Activated CD8-positive, alpha-beta memory T cell treated with anti-CD3 and anti-CD28 coated beads, Interleukin-2, amount 50 U/mL, for 1 hour (primary cell): ENCODE data around the gene TRAPPC2.
"Not testable (repeated sequence)": the region's sequence is repeated elsewhere in the genome, so short reads cannot be mapped to it uniquely, and the experiment has no call there.

ENCODE experiments used
- DNase-seq: peaks from one replicate; pipeline ENCODE4 v3.0.0-alpha.2; 2020; ENCODE audit errors: extremely low read depth

The TRAPPC2 gene

DNA sequence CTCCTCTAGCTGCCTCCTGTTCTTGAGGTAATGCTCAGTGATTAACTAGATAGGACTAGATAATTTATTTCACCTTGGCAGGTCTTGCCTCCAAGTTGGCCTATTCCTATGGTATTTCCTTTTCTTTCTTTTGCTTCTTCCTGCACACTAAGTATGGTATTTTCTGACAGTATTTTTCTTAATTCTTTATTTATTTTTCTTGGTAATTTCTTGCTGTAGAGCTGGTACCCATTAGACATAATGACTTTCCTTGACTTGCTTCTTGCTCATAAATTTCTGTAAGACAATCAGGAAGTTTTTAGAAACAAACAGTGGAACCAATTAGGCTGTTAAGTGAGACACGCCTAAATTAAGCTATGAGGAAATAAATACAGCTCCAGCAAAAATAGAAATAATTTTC, 36.0 kb downstream of the TRAPPC2 start:
- DNase-seq, result no peak

DNA sequence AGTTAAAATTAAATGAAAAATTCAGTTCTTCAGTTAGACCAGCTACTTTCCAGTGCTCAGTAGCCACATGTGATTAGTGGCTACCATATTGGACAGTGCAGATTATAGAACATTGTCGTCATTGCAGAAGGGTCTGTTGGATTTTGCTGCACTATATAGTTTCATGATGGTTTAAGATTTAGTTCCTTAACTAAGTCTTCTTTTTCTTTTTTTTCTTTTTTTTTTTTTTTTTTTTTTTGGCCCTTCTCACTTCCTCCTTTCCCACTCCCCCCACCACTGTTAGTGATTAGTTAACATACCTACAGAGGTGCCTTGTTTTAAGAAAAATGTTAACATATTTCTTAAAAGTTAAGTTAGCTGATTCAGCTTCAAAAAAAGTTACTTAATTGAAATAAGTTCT, 36.4 kb downstream of the TRAPPC2 start:
- no peak for DNase-seq

DNA sequence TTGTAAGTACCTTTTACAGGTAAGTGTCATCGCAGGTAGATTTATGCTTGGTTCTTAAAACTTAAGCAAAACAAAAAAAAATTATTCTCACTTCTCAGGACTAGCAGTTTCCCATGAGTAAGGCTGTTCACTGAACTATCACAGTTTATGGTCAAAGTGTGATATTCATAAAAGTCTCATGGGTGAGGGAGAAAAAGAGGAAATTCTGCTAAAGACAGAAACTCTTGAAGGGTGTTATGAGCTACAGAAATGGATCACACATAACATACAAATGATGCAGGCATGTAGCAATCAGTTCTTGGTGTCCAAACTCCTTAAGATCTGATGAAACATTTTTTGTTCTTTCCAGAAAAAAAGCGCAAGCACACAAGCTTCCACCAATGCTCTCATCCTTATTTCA, 37.0 kb downstream of the TRAPPC2 start:
- DNase-seq, result no peak

GRCh38 chrX:13695601-13696115, 38.8 kb downstream of the TRAPPC2 start:
- DNase-seq, result no peak

DNA sequence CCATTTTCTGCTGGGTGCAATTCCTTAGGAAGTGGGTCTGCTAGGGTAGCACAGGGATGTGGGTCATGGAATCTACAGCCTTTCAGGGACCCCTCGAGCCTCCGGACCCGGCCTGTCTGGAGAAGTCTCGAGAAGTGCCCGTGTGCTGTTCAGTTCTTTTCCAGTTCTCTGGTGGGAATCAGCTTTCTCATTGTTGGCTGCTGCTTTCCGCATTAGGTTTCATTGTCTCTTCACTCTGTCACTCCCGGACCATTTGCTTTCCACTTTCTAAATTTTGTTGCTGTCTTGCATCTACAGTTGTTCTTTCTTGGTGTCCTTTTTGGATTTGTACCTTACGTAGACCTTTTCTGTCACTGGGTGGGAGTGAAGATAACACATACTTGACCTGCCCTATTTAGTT, 39.4 kb downstream of the TRAPPC2 start:
- no peak for DNase-seq

GRCh38 chrX:13694359-13694758, 40.1 kb downstream of the TRAPPC2 start:
- DNase-seq, result no peak

GRCh38 chrX:13693341-13693961, 41.0 kb downstream of the TRAPPC2 start:
- DNase-seq, result no peak

DNA sequence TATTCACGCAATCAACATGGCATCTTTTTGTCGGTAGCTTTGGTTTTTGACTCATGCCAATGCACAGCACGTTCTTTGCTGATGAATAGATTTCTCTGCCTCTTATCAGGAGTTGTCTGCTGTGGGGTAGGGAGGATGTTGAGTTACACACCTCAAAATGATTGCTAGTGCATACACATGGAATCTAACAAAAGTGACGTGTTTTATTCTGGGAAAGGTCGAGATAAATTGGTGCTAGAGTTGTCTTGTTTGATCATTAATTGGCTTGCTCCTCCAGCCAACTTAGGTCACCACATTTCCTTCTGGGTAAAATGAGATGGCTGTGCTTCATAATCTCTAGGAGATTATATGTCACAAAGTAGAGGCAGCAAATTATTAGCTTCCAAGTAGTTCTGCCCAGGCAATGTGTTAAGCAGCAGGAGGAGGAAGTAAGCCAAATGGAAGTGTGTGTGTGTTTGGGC, 41.6 kb downstream of the TRAPPC2 start:
- DNase-seq, result no peak

DNA sequence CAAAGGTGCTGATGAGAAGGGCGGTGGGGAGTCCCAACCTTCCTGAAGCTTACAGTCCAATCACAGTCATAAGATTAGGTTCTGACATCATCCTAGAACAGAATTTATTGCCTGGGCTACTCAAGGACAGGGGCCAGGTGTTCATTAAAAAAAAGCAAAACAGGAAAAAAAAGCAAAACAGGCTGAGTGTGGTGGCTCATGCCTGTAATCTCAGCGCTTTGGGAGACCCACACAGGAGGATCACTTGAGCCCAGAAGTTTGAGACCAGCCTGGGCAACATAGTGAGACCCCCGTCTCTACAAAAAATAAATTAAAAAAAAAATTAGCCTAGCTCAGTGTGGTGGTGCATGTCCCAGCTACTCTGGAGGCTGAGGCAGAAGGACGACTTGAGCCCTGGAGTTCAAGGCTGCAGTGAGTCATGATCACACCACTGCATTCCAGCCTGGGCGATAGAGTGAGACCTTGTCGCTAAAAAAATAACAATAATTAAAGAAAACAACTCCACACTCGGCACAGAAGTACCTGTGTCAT, 42.5 kb downstream of the TRAPPC2 start:
- no peak for DNase-seq

DNA sequence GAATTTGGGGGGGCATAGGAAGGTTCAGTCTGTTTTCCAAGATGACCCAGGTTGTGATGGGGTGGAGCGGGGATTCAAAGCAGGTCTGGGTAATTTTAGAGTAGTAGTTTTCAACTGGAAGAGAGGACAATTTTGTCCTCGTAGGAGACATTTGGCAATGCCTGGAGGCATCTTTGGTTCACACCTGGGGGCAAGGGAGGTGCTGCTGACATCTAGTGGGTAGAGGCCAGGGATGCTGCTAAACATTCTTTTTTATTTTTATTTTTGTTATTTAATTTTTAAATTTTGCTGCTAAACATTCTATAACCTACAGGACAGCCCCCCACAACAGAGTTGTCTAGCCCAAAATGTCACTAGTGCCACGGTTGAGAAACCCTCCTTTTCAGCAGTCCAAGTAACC, 43.6 kb downstream of the TRAPPC2 start:
- DNase-seq, result no peak

- no peak for DNase-seq
Observed at GRCh38 chrX:13689741-13690211, 44.6 kb downstream of the TRAPPC2 start.

GRCh38 chrX:13688958-13689740, 45.3 kb downstream of the TRAPPC2 start, which contains the start of gene RAB9A:
Gene RAB9A, plus strand, starts transcription at chrX:13689128. Its CDS starts 19,619 bp downstream, at chrX:13708747.
- peak; percentile 39 for DNase-seq

- no peak for DNase-seq
Observed at GRCh38 chrX:13688384-13688957, 45.9 kb downstream of the TRAPPC2 start.

DNA sequence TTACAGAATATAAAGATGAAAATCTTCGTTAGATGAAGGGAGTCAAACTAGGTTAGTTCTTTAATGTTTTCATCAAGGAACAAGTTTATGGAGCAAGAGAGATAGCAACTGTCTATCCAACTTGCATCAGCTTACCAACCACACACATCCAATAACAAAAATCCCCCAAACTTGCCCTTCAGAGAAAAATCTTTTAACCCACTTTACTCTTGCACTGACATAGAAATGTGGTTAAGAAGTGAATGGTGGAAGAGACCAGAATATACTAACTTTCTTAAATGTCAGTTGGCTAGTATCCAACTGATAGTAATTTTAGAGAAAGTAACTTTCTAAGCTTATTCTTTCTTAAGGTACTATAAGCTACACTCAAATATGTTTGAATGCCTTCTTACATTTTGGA, 47.2 kb downstream of the TRAPPC2 start:
- DNase-seq, result no peak

DNA sequence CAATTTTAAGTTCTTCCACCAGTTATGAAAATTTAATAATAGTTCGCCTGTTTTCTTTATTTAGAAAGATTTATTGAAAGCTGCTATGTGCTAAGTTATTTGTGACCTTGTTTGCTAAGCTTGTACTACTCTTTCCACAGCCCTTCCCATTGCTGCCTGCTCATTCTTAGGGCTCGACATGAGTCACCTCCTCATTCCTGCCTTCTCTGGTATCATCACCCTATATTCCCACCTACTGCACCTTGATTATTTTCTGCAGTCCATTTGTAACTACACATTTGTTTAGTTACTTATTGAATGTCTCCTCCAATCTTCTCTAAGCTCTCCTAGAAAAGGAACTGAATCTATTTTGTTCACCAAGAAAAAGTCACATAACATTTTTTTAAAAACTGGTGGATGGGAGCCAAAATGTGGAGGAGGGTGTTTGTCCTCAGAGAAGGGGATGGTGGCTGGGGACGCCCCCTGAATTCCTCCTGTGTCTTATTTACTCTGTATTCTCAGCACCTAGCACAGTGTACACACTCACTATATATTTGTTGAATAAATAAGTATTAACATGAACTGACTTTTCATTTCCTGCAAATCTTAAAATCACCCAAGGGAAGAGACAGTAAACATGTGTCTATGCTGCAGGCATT, 49.2 kb downstream of the TRAPPC2 start:
- no peak for DNase-seq

GRCh38 chrX:13684361-13684760, 50.1 kb downstream of the TRAPPC2 start:
- DNase-seq, result no peak

DNA sequence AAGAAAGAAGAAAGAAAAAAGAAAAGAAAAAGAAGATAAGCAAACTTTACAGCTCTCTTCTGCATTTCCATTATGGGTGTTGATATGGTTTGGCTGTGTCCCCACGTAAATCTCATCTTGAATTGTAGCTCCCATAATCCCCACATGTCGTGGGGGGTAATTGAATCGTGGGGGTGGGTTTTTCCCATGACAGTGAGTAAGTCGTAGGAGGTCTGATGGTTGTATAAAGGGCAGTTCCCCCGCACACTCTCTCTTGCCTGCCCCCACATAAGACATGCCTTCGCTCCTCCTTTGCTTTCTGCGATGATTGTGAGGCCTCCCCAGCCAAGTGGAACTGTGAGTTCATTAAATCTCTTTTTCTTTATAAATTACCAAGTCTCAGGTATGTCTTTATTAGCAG, 52.8 kb downstream of the TRAPPC2 start:
- no peak for DNase-seq

GRCh38 chrX:13679700-13680099, 54.7 kb downstream of the TRAPPC2 start:
- not testable (repeated sequence) for DNase-seq

DNA sequence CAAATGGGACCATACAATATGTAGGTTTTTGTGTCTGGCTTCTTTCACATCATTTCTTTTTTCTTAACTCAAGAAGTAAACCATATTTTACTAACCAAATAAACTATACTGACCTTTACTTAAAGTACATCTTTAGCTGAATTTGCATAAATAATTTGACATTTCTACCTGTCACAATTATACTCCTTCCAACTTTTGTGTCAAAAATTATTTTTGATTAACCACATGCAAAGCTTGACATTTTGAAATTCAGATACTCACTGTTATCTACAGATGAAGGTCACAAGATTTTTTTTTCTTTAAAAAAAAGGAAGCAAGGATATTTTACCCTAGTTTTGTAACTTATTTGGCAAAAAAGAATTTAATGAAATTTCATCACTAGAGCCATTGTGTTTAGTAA, 57.5 kb downstream of the TRAPPC2 start:
- DNase-seq, result no peak

GRCh38 chrX:13673016-13673415, 61.4 kb downstream of the TRAPPC2 start:
- DNase-seq, result no peak

DNA sequence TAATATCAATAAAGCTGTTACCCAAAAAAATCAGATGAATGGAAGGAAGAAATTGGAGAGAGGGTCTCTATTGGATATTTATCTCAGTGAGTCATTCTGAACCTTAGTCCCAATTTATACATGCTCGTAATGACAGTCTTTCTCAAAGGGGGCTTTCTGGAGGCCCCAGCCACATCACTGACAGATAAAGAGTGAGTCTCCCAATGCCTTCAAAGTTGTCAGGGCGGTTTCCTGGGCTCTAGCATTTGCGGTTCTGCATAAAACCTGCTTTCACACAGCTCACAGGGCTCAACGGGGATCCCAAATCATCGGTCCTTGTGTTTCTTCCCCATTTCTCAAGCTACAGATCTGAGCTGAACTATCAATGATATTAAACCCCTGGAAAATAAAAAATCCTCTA, 64.2 kb downstream of the TRAPPC2 start:
- DNase-seq, result no peak

GRCh38 chrX:13669755-13670154, 64.7 kb downstream of the TRAPPC2 start:
- DNase-seq, result not testable (repeated sequence)
